Upper lobe of left lung (tissue), 4 donors: Measurements from ENCODE around the gene GABRD.

Experiments used
- POLR2A ChIP-seq, 4 donors: fragments of 450-650 bp; IDR thresholded peaks; one replicate each; pipeline ENCODE4 v1.5.1; 2016 to 2017; ENCODE audit warnings: antibody characterized with exemption in 4 of 4, mild to moderate bottlenecking in 2 of 4
- TF ChIP-seq, protein P1 (sequence below), 6 experiments: fragments of 450-650 bp in 4 of 6; fragments of 200-600 bp in 2 of 6; sonication (generic) in 2 of 6; IDR thresholded peaks; one replicate each; pipeline ENCODE4 v1.5.1; 2016 to 2019; ENCODE audit warnings: antibody characterized with exemption in 6 of 6

DNA sequence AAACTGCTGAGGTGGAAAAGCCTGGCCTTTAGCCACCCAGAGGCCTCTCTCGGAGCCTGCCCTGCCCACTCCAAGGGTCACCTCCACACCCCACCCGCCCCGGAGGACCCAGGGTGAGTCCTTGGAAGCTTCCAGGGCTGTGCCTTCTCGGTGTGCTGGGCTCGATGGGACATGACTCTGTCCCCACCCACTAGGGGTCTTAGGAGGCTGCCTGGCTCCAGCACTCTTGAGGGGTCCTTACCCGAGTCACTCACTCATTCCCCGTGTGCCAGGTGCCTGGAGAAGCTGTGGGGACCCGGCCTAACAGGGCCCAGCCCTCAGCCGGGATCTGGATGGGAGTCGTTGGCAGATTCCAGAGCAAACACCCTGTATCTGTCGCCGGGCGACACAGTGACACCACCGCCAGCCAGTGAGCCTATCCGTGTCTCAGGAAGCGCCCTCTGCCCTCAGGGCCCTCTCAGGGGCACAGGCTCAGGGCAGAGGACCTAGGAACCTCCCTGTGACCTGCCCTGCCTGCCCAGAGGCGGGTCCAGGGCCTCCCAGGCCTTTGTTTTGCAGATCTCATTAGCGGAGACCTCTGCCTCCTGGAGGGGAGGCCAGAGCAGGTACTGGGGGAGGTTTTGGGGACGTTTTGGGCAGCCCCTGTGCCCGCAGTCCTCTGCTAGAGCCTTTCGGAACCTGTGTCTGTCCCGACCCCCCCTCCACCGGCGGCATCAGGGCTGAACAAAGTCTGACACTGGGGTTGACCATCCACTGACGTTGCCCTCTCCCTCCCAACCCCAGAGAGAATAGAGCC is 28.0 kb downstream of the GABRD start:
- TF ChIP-seq, protein P1, sequence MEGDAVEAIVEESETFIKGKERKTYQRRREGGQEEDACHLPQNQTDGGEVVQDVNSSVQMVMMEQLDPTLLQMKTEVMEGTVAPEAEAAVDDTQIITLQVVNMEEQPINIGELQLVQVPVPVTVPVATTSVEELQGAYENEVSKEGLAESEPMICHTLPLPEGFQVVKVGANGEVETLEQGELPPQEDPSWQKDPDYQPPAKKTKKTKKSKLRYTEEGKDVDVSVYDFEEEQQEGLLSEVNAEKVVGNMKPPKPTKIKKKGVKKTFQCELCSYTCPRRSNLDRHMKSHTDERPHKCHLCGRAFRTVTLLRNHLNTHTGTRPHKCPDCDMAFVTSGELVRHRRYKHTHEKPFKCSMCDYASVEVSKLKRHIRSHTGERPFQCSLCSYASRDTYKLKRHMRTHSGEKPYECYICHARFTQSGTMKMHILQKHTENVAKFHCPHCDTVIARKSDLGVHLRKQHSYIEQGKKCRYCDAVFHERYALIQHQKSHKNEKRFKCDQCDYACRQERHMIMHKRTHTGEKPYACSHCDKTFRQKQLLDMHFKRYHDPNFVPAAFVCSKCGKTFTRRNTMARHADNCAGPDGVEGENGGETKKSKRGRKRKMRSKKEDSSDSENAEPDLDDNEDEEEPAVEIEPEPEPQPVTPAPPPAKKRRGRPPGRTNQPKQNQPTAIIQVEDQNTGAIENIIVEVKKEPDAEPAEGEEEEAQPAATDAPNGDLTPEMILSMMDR (IDR thresholded peaks at IDR 0.05) = no peak
- no peak for TF ChIP-seq POLR2A (IDR thresholded peaks at IDR 0.05)
